Smooth muscle cell (in vitro differentiated cells): ENCODE measurements around the gene RAVER2. TPM values are rescaled to one million over a fixed set of nuclear protein-coding genes. Genes with fewer than 3 reads are reported as not detected.

ENCODE experiments used
- DNase-seq: peaks from one replicate; lab custom pipeline; 2025; ENCODE audit not compliant: unreplicated experiment; lab: John Stamatoyannopoulos, UW
- H2AFZ ChIP-seq: fragments of 200-600 bp; sonication (generic); 2 replicates; pipeline ENCODE4 v1.6.0; 2016; ENCODE audit warnings: antibody characterized with exemption, low read depth, mild to moderate bottlenecking
- H3F3A ChIP-seq: fragments of 200-600 bp; sonication (generic); 2 replicates; pipeline ENCODE4 v1.6.0; 2017; ENCODE audit warnings: antibody characterized with exemption, low read depth
- H3K27ac ChIP-seq: fragments of 200-600 bp; sonication (generic); 2 replicates; pipeline ENCODE4 v1.5.1; 2016; ENCODE audit warnings: low read depth, mild to moderate bottlenecking
- H3K27me3 ChIP-seq: fragments of 200-600 bp; sonication (generic); 2 replicates; pipeline ENCODE4 v1.6.1; 2016; ENCODE audit warnings: low read depth, mild to moderate bottlenecking
- H3K36me3 ChIP-seq: fragments of 200-600 bp; sonication (generic); 2 replicates; pipeline ENCODE4 v1.5.1; 2016; ENCODE audit warnings: low read depth
- H3K4me1 ChIP-seq: fragments of 200-600 bp; sonication (generic); 2 replicates; pipeline ENCODE4 v1.5.1; 2016; ENCODE audit warnings: low read depth
- H3K4me2 ChIP-seq: fragments of 200-600 bp; sonication (generic); 2 replicates; pipeline ENCODE4 v1.6.0; 2016; ENCODE audit warnings: mild to moderate bottlenecking
- H3K4me3 ChIP-seq: fragments of 200-600 bp; sonication (generic); 2 replicates; pipeline ENCODE4 v1.5.1; 2016; ENCODE audit warnings: mild to moderate bottlenecking
- H3K79me2 ChIP-seq: fragments of 200-600 bp; sonication (generic); 2 replicates; pipeline ENCODE4 v1.6.0; 2016; ENCODE audit warnings: low read depth, mild to moderate bottlenecking
- H3K9ac ChIP-seq: fragments of 200-600 bp; sonication (generic); 2 replicates; pipeline ENCODE4 v1.6.0; 2016; ENCODE audit warnings: low read depth
- H3K9me3 ChIP-seq: fragments of 200-600 bp; sonication (generic); replicated peaks from 2 replicates; pipeline ENCODE4 v1.5.1; 2016; ENCODE audit warnings: low read depth
- H4K20me1 ChIP-seq: fragments of 200-600 bp; sonication (generic); 2 replicates; pipeline ENCODE4 v1.6.0; 2016; ENCODE audit warnings: low read depth
- WGBS: methylation state at CpG from one replicate; pipeline ENCODE4 v1.1.7; 2016; ENCODE audit warnings: low lambda C conversion rate; 5-methylcytosine and 5-hydroxymethylcytosine counted together
- polyA plus RNA-seq: library from polyadenylated mRNA; unstranded; fragments of >200 nt; fragmentation: Nextera tagmentation; extraction: Ambion mirVana; gene quantifications from 2 replicates; pipeline ENCODE4 v1.2.1, GENCODE V29; 2016
- total RNA-seq: library from RNA; depleted of rRNA; stranded (reverse); fragments of >200 nt; gene quantifications from 2 replicates; pipeline ENCODE4 v1.2.3, GENCODE V29; 2014
- TF ChIP-seq, protein P1 (sequence below): fragments of 200-600 bp; sonication (generic); IDR thresholded peaks from 2 replicates; pipeline ENCODE4 v1.5.1; 2017; ENCODE audit warnings: borderline replicate concordance, mild to moderate bottlenecking, antibody characterized with exemption; ENCODE audit not compliant: insufficient read depth, poor library complexity, severe bottlenecking

RAVER2 gene, protein sequence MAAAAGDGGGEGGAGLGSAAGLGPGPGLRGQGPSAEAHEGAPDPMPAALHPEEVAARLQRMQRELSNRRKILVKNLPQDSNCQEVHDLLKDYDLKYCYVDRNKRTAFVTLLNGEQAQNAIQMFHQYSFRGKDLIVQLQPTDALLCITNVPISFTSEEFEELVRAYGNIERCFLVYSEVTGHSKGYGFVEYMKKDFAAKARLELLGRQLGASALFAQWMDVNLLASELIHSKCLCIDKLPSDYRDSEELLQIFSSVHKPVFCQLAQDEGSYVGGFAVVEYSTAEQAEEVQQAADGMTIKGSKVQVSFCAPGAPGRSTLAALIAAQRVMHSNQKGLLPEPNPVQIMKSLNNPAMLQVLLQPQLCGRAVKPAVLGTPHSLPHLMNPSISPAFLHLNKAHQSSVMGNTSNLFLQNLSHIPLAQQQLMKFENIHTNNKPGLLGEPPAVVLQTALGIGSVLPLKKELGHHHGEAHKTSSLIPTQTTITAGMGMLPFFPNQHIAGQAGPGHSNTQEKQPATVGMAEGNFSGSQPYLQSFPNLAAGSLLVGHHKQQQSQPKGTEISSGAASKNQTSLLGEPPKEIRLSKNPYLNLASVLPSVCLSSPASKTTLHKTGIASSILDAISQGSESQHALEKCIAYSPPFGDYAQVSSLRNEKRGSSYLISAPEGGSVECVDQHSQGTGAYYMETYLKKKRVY
- 8.6 and 9.8 TPM in 2 replicates for total RNA-seq
- 2.0 and 2.8 TPM in 2 replicates for polyA plus RNA-seq

DNA sequence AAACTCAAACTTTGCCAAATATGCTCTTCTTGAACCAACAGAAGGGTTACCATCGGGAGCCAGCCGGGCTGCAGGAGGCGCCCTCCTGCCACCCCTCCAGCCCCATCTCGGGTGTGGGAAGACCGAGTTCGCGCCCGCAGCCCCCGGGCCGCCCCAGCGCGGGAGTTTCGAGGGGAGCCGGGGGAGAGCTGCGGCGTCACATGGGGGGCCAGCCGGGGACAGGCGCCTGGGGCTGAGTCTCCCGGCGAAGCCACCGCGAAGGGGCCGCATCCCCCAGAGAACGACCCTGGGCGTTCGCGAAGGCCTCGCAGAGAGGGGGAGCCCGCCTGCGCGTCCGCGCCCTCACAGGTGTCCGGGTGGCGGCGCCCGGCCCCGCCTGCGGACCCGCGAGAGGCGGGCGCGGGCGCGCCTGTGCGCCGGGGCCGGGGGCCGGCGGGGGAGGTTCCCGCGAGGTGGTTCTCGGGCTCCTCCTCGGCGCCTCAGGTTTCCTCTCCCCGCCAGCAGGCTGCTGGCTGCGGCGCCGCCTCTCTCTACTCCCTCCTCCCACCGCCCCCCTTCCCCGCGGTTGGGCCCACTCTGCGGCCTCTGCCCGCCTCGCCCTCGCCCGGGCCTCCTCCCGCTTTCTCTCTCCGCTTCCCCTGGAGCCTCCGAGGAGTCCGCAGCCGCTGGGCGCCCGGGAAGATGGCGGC lies at the start of gene RAVER2:
RAVER2 (plus strand) TSS at position 584 of the 689 bp plus-strand sequence; CDS start at position 682, 98 bp downstream.
- TF ChIP-seq, protein P1, sequence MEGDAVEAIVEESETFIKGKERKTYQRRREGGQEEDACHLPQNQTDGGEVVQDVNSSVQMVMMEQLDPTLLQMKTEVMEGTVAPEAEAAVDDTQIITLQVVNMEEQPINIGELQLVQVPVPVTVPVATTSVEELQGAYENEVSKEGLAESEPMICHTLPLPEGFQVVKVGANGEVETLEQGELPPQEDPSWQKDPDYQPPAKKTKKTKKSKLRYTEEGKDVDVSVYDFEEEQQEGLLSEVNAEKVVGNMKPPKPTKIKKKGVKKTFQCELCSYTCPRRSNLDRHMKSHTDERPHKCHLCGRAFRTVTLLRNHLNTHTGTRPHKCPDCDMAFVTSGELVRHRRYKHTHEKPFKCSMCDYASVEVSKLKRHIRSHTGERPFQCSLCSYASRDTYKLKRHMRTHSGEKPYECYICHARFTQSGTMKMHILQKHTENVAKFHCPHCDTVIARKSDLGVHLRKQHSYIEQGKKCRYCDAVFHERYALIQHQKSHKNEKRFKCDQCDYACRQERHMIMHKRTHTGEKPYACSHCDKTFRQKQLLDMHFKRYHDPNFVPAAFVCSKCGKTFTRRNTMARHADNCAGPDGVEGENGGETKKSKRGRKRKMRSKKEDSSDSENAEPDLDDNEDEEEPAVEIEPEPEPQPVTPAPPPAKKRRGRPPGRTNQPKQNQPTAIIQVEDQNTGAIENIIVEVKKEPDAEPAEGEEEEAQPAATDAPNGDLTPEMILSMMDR: peak; percentile 32
- Histone ChIP-seq H3F3A (peaks cover 4% of the 10 kb centered on the region), H3K36me3 (no peaks in the 10 kb centered on the region), H4K20me1 (no peaks in the 10 kb centered on the region), H3K9me3 (no peaks in the 10 kb centered on the region), H3K9ac (peak within 1 kb of the TSS; percentile 60), H3K4me1 (peaks cover 2% of the 10 kb centered on the region), H3K27me3 (peaks cover 6% of the 10 kb centered on the region), H3K4me3 (peak within 1 kb of the TSS; percentile 90), H3K79me2 (no peaks in the 10 kb centered on the region), H3K27ac (no peak within 1 kb of the TSS), H2AFZ (peak within 1 kb of the TSS; percentile 97), H3K4me2 (peak within 1 kb of the TSS; percentile 100)
- DNase-seq: peak; percentile 40
- WGBS: 1% methylated on average over 35 of the region's 76 CpGs

DNA sequence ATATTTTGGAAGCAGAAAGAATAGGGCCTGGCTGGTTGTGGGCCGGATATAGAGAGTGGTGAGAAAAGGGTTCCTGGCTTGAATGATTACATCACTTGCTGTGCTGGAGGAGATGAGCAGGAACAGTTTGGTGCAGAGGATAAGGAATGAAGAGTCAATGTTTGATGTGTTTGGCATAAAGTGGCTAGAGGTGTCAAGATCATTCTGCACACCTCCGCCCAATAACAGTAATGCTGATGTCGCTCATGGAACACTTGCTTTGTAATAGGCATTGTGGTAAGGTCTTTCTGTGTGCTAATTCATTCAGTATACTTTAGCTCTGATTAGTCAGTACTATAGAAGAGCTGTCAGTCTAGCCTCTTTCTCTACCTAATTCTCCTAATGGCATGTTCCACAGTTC lies 48.0 kb upstream of the RAVER2 start:
- no peak for DNase-seq
- Histone ChIP-seq H3K79me2 (no peaks in the 10 kb centered on the region), H3K27me3 (no peaks in the 10 kb centered on the region), H4K20me1 (no peaks in the 10 kb centered on the region), H3K27ac (no peak overlapping the region), H3F3A (no peaks in the 10 kb centered on the region), H3K9me3 (no peaks in the 10 kb centered on the region), H3K9ac (no peak overlapping the region), H2AFZ (no peak overlapping the region), H3K4me2 (no peak overlapping the region), H3K36me3 (no peaks in the 10 kb centered on the region), H3K4me1 (peaks cover 4% of the 10 kb centered on the region), H3K4me3 (no peak overlapping the region)
- WGBS: 87% methylated on average over 3 of the region's 3 CpGs
- TF ChIP-seq, protein P1: no peak

DNA sequence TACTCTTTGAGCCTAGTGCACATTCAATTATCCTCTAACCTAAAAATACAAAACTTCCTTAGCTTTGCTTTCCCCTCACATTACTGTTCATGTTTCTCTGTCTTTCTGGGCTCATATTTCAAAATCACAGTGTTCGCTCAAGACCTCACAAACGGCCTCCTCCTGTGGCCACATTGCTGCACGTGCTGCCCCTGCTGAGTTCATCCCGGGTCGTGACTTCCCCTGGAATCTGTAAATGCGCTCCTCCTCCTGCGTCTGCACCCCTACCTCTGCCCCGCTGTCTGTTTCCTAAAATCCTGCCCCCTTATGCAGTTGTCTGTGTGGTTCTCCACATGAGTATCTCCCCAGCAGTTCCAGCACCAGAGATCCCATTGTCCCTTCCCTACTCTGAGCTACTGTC lies 45.5 kb upstream of the RAVER2 start:
- no peaks in the 10 kb centered on the region for H4K20me1 ChIP-seq
- H2AFZ ChIP-seq: no peak overlapping the region
- 84% methylated on average over 8 of the region's 8 CpGs for WGBS
- H3K4me2 ChIP-seq: no peak overlapping the region
- no peak overlapping the region for H3K9ac ChIP-seq
- H3K79me2 ChIP-seq: no peaks in the 10 kb centered on the region
- DNase-seq: no peak
- H3K9me3 ChIP-seq: no peaks in the 10 kb centered on the region
- TF ChIP-seq, protein P1: no peak
- H3K36me3 ChIP-seq: no peaks in the 10 kb centered on the region
- peaks cover 4% of the 10 kb centered on the region for H3K4me1 ChIP-seq
- no peaks in the 10 kb centered on the region for H3F3A ChIP-seq
- no peak overlapping the region for H3K4me3 ChIP-seq
- no peaks in the 10 kb centered on the region for H3K27me3 ChIP-seq
- no peak overlapping the region for H3K27ac ChIP-seq
